H9 (cell line): ENCODE measurements around the gene ATP13A4. TPM values are rescaled to one million over a fixed set of nuclear protein-coding genes. Genes with fewer than 3 reads are reported as not detected.

Experiments used
- DNase-seq: peaks from one replicate; pipeline ENCODE4 v3.0.0-alpha.2; 2017
- H2AFZ ChIP-seq: one replicate; pipeline ENCODE4 v1.6.1; 2013; ENCODE audit warnings: mild to moderate bottlenecking, low read length, control low read depth, moderate library complexity
- H2AK5ac ChIP-seq: 2 replicates; pipeline ENCODE4 v1.6.1; 2013; ENCODE audit warnings: low read length, control low read depth, mixed read lengths; ENCODE audit not compliant: insufficient read length
- H2BK120ac ChIP-seq: one replicate; pipeline ENCODE4 v1.6.1; 2013; ENCODE audit warnings: low read depth, mild to moderate bottlenecking, low read length, control low read depth, inconsistent platforms; ENCODE audit not compliant: poor library complexity, severe bottlenecking
- H2BK12ac ChIP-seq: 2 replicates; pipeline ENCODE4 v1.6.1; 2013; ENCODE audit warnings: low read length, control low read depth, mixed read lengths, low read depth; ENCODE audit not compliant: insufficient read length
- H2BK15ac ChIP-seq: 2 replicates; pipeline ENCODE4 v1.6.1; 2013; ENCODE audit warnings: low read depth, low read length, control low read depth
- H2BK20ac ChIP-seq: one replicate; pipeline ENCODE4 v1.6.1; 2013; ENCODE audit warnings: low read depth, mild to moderate bottlenecking, low read length, control low read depth, inconsistent platforms; ENCODE audit not compliant: poor library complexity, severe bottlenecking
- H2BK5ac ChIP-seq: 2 replicates; pipeline ENCODE4 v1.6.1; 2013; ENCODE audit warnings: low read length, control low read depth, mixed read lengths; ENCODE audit not compliant: insufficient read length
- H3K14ac ChIP-seq: 2 replicates; pipeline ENCODE4 v1.6.1; 2013; ENCODE audit warnings: low read length, control low read depth; ENCODE audit not compliant: insufficient read depth
- H3K18ac ChIP-seq: 2 replicates; pipeline ENCODE4 v1.6.1; 2013; ENCODE audit warnings: low read depth, mild to moderate bottlenecking, mixed read lengths, low read length, control low read depth; ENCODE audit not compliant: insufficient read length
- H3K23ac ChIP-seq: 2 replicates; pipeline ENCODE4 v1.6.1; 2013; ENCODE audit warnings: low read length, control low read depth, mixed read lengths, low read depth; ENCODE audit not compliant: insufficient read length
- H3K23me2 ChIP-seq: 2 replicates; pipeline ENCODE4 v1.6.1; 2013; ENCODE audit warnings: low read depth, mild to moderate bottlenecking, mixed read lengths, low read length, control low read depth; ENCODE audit not compliant: insufficient read length, poor library complexity, severe bottlenecking
- H3K27ac ChIP-seq: 2 replicates; pipeline ENCODE4 v1.5.1; 2013; ENCODE audit warnings: low read length, control low read depth, mixed read lengths, low read depth; ENCODE audit not compliant: insufficient read length
- H3K27me3 ChIP-seq: 2 replicates; pipeline ENCODE4 v1.6.1; 2013; ENCODE audit warnings: low read length, control low read depth, inconsistent platforms; ENCODE audit not compliant: insufficient read depth
- H3K4ac ChIP-seq: 2 replicates; pipeline ENCODE4 v1.6.1; 2013; ENCODE audit warnings: low read depth, mild to moderate bottlenecking, control low read depth, inconsistent platforms, low read length, moderate library complexity
- H3K4me1 ChIP-seq: 2 replicates; pipeline ENCODE4 v1.6.1; 2013; ENCODE audit warnings: low read length, control low read depth, inconsistent platforms; ENCODE audit not compliant: insufficient read depth
- H3K4me2 ChIP-seq: 2 replicates; pipeline ENCODE4 v1.6.1; 2013; ENCODE audit warnings: low read length, control low read depth, mixed read lengths; ENCODE audit not compliant: insufficient read length, insufficient read depth
- H3K56ac ChIP-seq: 2 replicates; pipeline ENCODE4 v1.6.1; 2013; ENCODE audit warnings: low read depth, mild to moderate bottlenecking, mixed read lengths, low read length, control low read depth; ENCODE audit not compliant: insufficient read length
- H3K79me1 ChIP-seq: 2 replicates; pipeline ENCODE4 v1.6.1; 2013; ENCODE audit warnings: low read depth, mild to moderate bottlenecking, moderate library complexity, low read length, control low read depth, inconsistent platforms; ENCODE audit not compliant: insufficient read depth, poor library complexity, severe bottlenecking
- H3K79me2 ChIP-seq: 2 replicates; pipeline ENCODE4 v1.6.1; 2013; ENCODE audit warnings: low read length, control low read depth, inconsistent platforms; ENCODE audit not compliant: insufficient read depth
- H3K9ac ChIP-seq: 2 replicates; pipeline ENCODE4 v1.6.1; 2013; ENCODE audit warnings: low read length, control low read depth, mixed read lengths; ENCODE audit not compliant: insufficient read length; ENCODE audit errors: extremely low read depth
- H3K9me3 ChIP-seq: one replicate; pipeline ENCODE4 v1.6.1; 2013; ENCODE audit warnings: low read depth, low read length, inconsistent platforms; ENCODE audit not compliant: control insufficient read depth
- H3T11ph ChIP-seq: one replicate; pipeline ENCODE4 v1.6.1; 2013; ENCODE audit warnings: mild to moderate bottlenecking, low read length, control low read depth, inconsistent platforms
- H4K20me1 ChIP-seq: one replicate; pipeline ENCODE4 v1.6.1; 2013; ENCODE audit not compliant: control insufficient read depth, insufficient read length, insufficient read depth
- H4K5ac ChIP-seq: 2 replicates; pipeline ENCODE4 v1.6.1; 2013; ENCODE audit warnings: low read depth, mild to moderate bottlenecking, mixed read lengths, low read length, control low read depth; ENCODE audit not compliant: insufficient read length
- H4K8ac ChIP-seq: replicated peaks from 2 replicates; pipeline ENCODE4 v1.6.1; 2013; ENCODE audit warnings: low read length, control low read depth, mixed read lengths, low read depth; ENCODE audit not compliant: insufficient read length
- H4K91ac ChIP-seq: 2 replicates; pipeline ENCODE4 v1.6.1; 2013; ENCODE audit warnings: low read depth, mild to moderate bottlenecking, moderate library complexity, mixed read lengths, low read length, control low read depth; ENCODE audit not compliant: insufficient read length
- H3K27ac Mint-ChIP-seq, 3 experiments: 2 replicates in 2 of 3; 3 replicates in 1 of 3; pipeline ENCODE4 v1.8.0; 2020 to 2021; ENCODE audit warnings: mixed read lengths in 3 of 3, mild to moderate bottlenecking in 1 of 3, moderate library complexity in 1 of 3
- H3K27me3 Mint-ChIP-seq: 2 replicates; pipeline ENCODE4 v1.8.0; 2021; ENCODE audit warnings: low read depth, mild to moderate bottlenecking, moderate library complexity, mixed read lengths
- H3K36me3 Mint-ChIP-seq, 3 experiments: 2 replicates in 2 of 3; 3 replicates in 1 of 3; pipeline ENCODE4 v1.8.0; 2020 to 2021; ENCODE audit warnings: low read depth in 3 of 3, mixed read lengths in 3 of 3; ENCODE audit not compliant: insufficient read depth in 1 of 3
- H3K4me1 Mint-ChIP-seq, 2 experiments: 2 replicates each; pipeline ENCODE4 v1.8.0; 2020; ENCODE audit warnings: mixed read lengths in 2 of 2
- H3K4me3 Mint-ChIP-seq, 2 experiments: 2 replicates in 1 of 2; 3 replicates in 1 of 2; pipeline ENCODE4 v1.8.0; 2020 to 2021; ENCODE audit warnings: mild to moderate bottlenecking in 2 of 2, mixed read lengths in 2 of 2, moderate library complexity in 1 of 2
- H3K9me3 Mint-ChIP-seq, 2 experiments: 2 replicates in 1 of 2; 3 replicates in 1 of 2; pipeline ENCODE4 v1.8.0; 2020; ENCODE audit warnings: mild to moderate bottlenecking in 2 of 2, mixed read lengths in 2 of 2, moderate library complexity in 1 of 2
- CTCF ChIP-seq: fragments of 200-600 bp; sonication (generic); conservative IDR thresholded peaks from 3 replicates; pipeline ENCODE4 v1.8.0; 2021; ENCODE audit warnings: antibody characterized with exemption, mild to moderate bottlenecking
- WGBS: extraction: QIAGEN DNeasy Blood & Tissue Kit; methylation state at CpG from one replicate; pipeline ENCODE4 v1.1.7; 2013; ENCODE audit warnings: missing lambda C conversion rate, low lambda C conversion rate, mixed read lengths; ENCODE audit not compliant: insufficient read length; ENCODE audit errors: extremely low coverage; 5-methylcytosine and 5-hydroxymethylcytosine counted together
- total RNA-seq: library from RNA; stranded (reverse); gene quantifications from 2 replicates; pipeline ENCODE4 v1.2.1, GENCODE V29; 2021

The ATP13A4 gene
- total RNA-seq, 1 experiment from 2014 or later: 0.13 TPM

GRCh38 chr3:193553586-193553985 is 1.1 kb downstream of the ATP13A4 start:
- WGBS: no CpG with 5 or more reads among the region's 1 CpG
- no peak overlapping the region for H2BK12ac ChIP-seq
- no peak overlapping the region for H2BK20ac ChIP-seq
- H3K79me2 ChIP-seq: no peaks in the 10 kb centered on the region
- H3K23me2 ChIP-seq: no peaks in the 10 kb centered on the region
- no peak overlapping the region for H2AK5ac ChIP-seq
- Mint-ChIP-seq H3K4me3 (no peak overlapping the region), H3K27ac (no peak overlapping the region), H3K36me3 (no peaks in the 10 kb centered on the region), H3K9me3 (no peaks in the 10 kb centered on the region), H3K4me1 (peaks cover 8 to 14% of the 10 kb centered on the region in 2 experiments), H3K27me3 (no peaks in the 10 kb centered on the region)
- H3K4ac ChIP-seq: no peak overlapping the region
- no peak for TF ChIP-seq CTCF
- H3K4me2 ChIP-seq: no peak overlapping the region
- no peak overlapping the region for H4K8ac ChIP-seq
- H3K9me3 ChIP-seq: no peaks in the 10 kb centered on the region
- H3K4me1 ChIP-seq: no peaks in the 10 kb centered on the region
- no peak for DNase-seq
- no peak overlapping the region for H3K18ac ChIP-seq
- no peaks in the 10 kb centered on the region for H3K79me1 ChIP-seq
- H4K20me1 ChIP-seq: no peaks in the 10 kb centered on the region
- no peak overlapping the region for H2AFZ ChIP-seq
- no peaks in the 10 kb centered on the region for H3K27me3 ChIP-seq
- H2BK120ac ChIP-seq: no peak overlapping the region
- no peak overlapping the region for H3K23ac ChIP-seq
- H3K14ac ChIP-seq: no peak overlapping the region
- H3K56ac ChIP-seq: no peak overlapping the region
- H4K5ac ChIP-seq: no peak overlapping the region
- no peak overlapping the region for H2BK5ac ChIP-seq
- H3K27ac ChIP-seq: no peak overlapping the region
- no peak overlapping the region for H4K91ac ChIP-seq
- no peak overlapping the region for H3T11ph ChIP-seq
- no peak overlapping the region for H2BK15ac ChIP-seq
- no peak overlapping the region for H3K9ac ChIP-seq
